Gastrocnemius medialis (tissue), 4 donors: ENCODE data around the gene CAPZA2.

Experiments
- CTCF ChIP-seq, 5 experiments: fragments of 450-650 bp in 3 of 5; fragments of 200-600 bp in 2 of 5; sonication (generic) in 2 of 5; IDR thresholded peaks in 4 of 5; conservative IDR thresholded peaks in 1 of 5; 1 replicate in 4 of 5; 2 replicates in 1 of 5; pipeline ENCODE4 v1.5.1; 2016 to 2019; ENCODE audit warnings: antibody characterized with exemption in 5 of 5, mild to moderate bottlenecking in 3 of 5, moderate library complexity in 3 of 5
- POLR2A ChIP-seq, 2 donors: fragments of 450-650 bp; IDR thresholded peaks; one replicate each; pipeline ENCODE4 v1.6.1; 2017; ENCODE audit warnings: antibody characterized with exemption in 2 of 2, mild to moderate bottlenecking in 2 of 2, moderate library complexity in 2 of 2

GRCh38 chr7:116968631-116969030, 106.2 kb downstream of the CAPZA2 start:
- no peak for TF ChIP-seq POLR2A (IDR thresholded peaks at IDR 0.05)
- no peak for TF ChIP-seq CTCF (IDR thresholded peaks at IDR 0.05 in 4 of 5, conservative IDR thresholded peaks at IDR 0.05 in 1 of 5)
